Neural cell (in vitro differentiated cells): ENCODE results near the gene CSNK2B. TPM values are rescaled to one million over a fixed set of nuclear protein-coding genes. Genes with fewer than 3 reads are reported as not detected.

ENCODE experiments used
- H2AFZ ChIP-seq: fragments of 200-600, 300-800 bp; sonication (generic), shearing (Covaris generic); 2 replicates; pipeline ENCODE4 v1.6.0; 2014; ENCODE audit warnings: low read depth, mild to moderate bottlenecking, antibody characterized with exemption, low read length, moderate library complexity
- H3F3A ChIP-seq: fragments of 200-600 bp; shearing (Covaris generic); 2 replicates; pipeline ENCODE4 v1.6.1; 2016; ENCODE audit warnings: mild to moderate bottlenecking, moderate library complexity, mixed read lengths, antibody characterized with exemption, low read length; ENCODE audit not compliant: insufficient read depth, poor library complexity, severe bottlenecking
- H3K27ac ChIP-seq: fragments of 200-600, 300-800 bp; sonication (generic), shearing (Covaris generic); 2 replicates; pipeline ENCODE4 v1.5.1; 2014; ENCODE audit warnings: mild to moderate bottlenecking, low read length, moderate library complexity
- H3K27me3 ChIP-seq: fragments of 300-800, 200-600 bp; sonication (generic), shearing (Covaris generic); 2 replicates; pipeline ENCODE4 v1.6.0; 2014; ENCODE audit warnings: mild to moderate bottlenecking, low read depth, low read length, moderate library complexity; ENCODE audit not compliant: insufficient read depth
- H3K36me3 ChIP-seq: fragments of 300-800, 200-600 bp; sonication (generic), shearing (Covaris generic); 2 replicates; pipeline ENCODE4 v1.5.1; 2014; ENCODE audit warnings: mild to moderate bottlenecking, antibody characterized with exemption, low read length, moderate library complexity; ENCODE audit not compliant: insufficient read depth
- H3K4me2 ChIP-seq: fragments of 300-800, 200-600 bp; sonication (generic), shearing (Covaris generic); 2 replicates; pipeline ENCODE4 v1.6.0; 2014; ENCODE audit warnings: mild to moderate bottlenecking, low read length
- H3K4me3 ChIP-seq: fragments of 300-800, 200-600 bp; sonication (generic), shearing (Covaris generic); 2 replicates; pipeline ENCODE4 v1.5.1; 2014; ENCODE audit warnings: mild to moderate bottlenecking, low read length, moderate library complexity
- H3K79me2 ChIP-seq: fragments of 200-600 bp; shearing (Covaris generic); replicated peaks from 2 replicates; pipeline ENCODE4 v1.6.0; 2014; ENCODE audit warnings: mild to moderate bottlenecking, low read length, moderate library complexity; ENCODE audit not compliant: insufficient read depth
- H3K9ac ChIP-seq: fragments of 300-800, 200-600 bp; sonication (generic), shearing (Covaris generic); 2 replicates; pipeline ENCODE4 v1.6.1; 2016; ENCODE audit warnings: mild to moderate bottlenecking, low read length, mixed read lengths
- H3K9me2 ChIP-seq: fragments of 200-600 bp; shearing (Covaris generic); 2 replicates; pipeline ENCODE4 v1.6.1; 2016; ENCODE audit warnings: mild to moderate bottlenecking, low read length, mixed read lengths; ENCODE audit not compliant: insufficient read depth
- H3K9me3 ChIP-seq: fragments of 200-600, 300-800 bp; sonication (generic), shearing (Covaris generic); 2 replicates; pipeline ENCODE4 v1.6.1; 2016; ENCODE audit warnings: mild to moderate bottlenecking, mixed run types, low read length, moderate library complexity, mixed read lengths
- H4K20me1 ChIP-seq: fragments of 200-600 bp; shearing (Covaris generic); 2 replicates; pipeline ENCODE4 v1.6.1; 2016; ENCODE audit warnings: mild to moderate bottlenecking, mixed run types; ENCODE audit not compliant: insufficient read depth
- EP300 ChIP-seq: fragments of 450-650 bp; conservative IDR thresholded peaks from 2 replicates; pipeline ENCODE4 v1.6.1; 2014; ENCODE audit warnings: antibody characterized with exemption, mild to moderate bottlenecking, moderate library complexity; ENCODE audit not compliant: poor library complexity, severe bottlenecking
- EZH2 ChIP-seq: fragments of 200-600, 300-800 bp; shearing (Covaris generic), sonication (generic); IDR thresholded peaks from 2 replicates; pipeline ENCODE4 v1.6.1; 2014; ENCODE audit warnings: antibody characterized with exemption, low read length, borderline replicate concordance, mild to moderate bottlenecking; ENCODE audit not compliant: insufficient read depth, poor library complexity, severe bottlenecking
- MXI1 ChIP-seq: fragments of 450-650 bp; conservative IDR thresholded peaks from 2 replicates; pipeline ENCODE4 v1.6.1; 2014; ENCODE audit warnings: antibody characterized with exemption, mild to moderate bottlenecking; ENCODE audit not compliant: poor library complexity, severe bottlenecking
- POLR2AphosphoS5 ChIP-seq: IDR thresholded peaks from 2 replicates; pipeline ENCODE4 v1.6.1; 2012
- RAD21 ChIP-seq: fragments of 450-650 bp; conservative IDR thresholded peaks from 2 replicates; pipeline ENCODE4 v1.6.1; 2014; ENCODE audit warnings: antibody characterized with exemption, mild to moderate bottlenecking, moderate library complexity
- SMC3 ChIP-seq: fragments of 450-650 bp; conservative IDR thresholded peaks from 2 replicates; pipeline ENCODE4 v1.6.1; 2014; ENCODE audit warnings: antibody characterized with exemption, mild to moderate bottlenecking, moderate library complexity; ENCODE audit not compliant: poor library complexity
- TAF1 ChIP-seq: IDR thresholded peaks from 2 replicates; pipeline ENCODE4 v1.6.1; 2012; ENCODE audit warnings: low read depth
- polyA plus RNA-seq: library from polyadenylated mRNA; depleted of rRNA; stranded (reverse); fragments of >200 nt; gene quantifications from 2 replicates; pipeline ENCODE4 v1.2.3, GENCODE V29; 2014
- TF ChIP-seq, protein P1 (sequence below): IDR thresholded peaks from 2 replicates; pipeline ENCODE4 v1.6.1; 2012; ENCODE audit warnings: borderline replicate concordance
- TF ChIP-seq, protein P2 (sequence below): fragments of 450-650 bp; IDR thresholded peaks from 2 replicates; pipeline ENCODE4 v1.5.1; 2014; ENCODE audit warnings: antibody characterized with exemption, mild to moderate bottlenecking, moderate library complexity; ENCODE audit not compliant: poor library complexity, severe bottlenecking

Gene CSNK2B
- polyA plus RNA-seq, 1 donor from 2014 or later = 135 TPM

DNA sequence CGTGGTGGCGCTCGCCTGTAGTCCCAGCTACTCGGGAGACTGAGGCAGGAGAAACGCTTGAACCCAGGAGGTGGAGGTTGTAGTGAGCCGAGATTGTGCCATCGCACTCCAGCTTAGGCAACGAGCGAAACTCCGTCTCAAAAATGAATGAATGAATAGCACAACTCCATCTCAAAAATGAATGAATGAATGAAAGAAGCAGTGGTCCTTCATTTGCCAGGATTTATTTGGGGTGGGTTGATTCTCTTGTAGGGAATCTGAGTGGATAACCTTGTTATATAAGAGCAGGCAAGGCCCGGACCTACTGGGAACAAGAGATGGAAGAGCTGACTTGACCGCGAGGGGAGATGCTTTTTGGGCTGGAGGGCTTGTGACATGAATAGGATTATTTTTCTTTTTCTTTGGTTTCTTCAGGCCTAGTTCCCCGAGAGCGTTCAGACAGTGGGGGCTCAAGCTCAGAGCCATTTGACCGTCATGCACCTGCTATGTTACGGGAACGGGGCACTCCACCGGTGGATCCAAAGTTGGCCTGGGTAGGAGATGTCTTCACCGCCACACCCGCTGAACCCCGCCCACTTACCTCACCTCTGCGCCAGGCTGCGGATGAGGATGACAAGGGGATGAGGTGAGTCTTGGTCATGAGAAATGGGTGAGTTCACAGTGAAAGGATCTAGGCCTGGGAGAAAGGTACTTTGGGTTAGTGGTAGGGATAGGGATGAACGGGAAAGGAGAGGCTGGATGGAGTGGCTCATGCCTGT lies 35.5 kb upstream of the CSNK2B start:
- H4K20me1 ChIP-seq = no peaks in the 10 kb centered on the region
- peaks cover 5% of the 10 kb centered on the region for H3K36me3 ChIP-seq
- H3K4me2 ChIP-seq = no peak overlapping the region
- peaks cover 15% of the 10 kb centered on the region for H3K79me2 ChIP-seq
- no peaks in the 10 kb centered on the region for H3F3A ChIP-seq
- no peak overlapping the region for H3K4me3 ChIP-seq
- no peak overlapping the region for H3K9ac ChIP-seq
- H3K9me3 ChIP-seq = no peaks in the 10 kb centered on the region
- H3K27me3 ChIP-seq = no peaks in the 10 kb centered on the region
- no peaks in the 10 kb centered on the region for H3K9me2 ChIP-seq
- no peak overlapping the region for H2AFZ ChIP-seq
- TF ChIP-seq, protein P1, sequence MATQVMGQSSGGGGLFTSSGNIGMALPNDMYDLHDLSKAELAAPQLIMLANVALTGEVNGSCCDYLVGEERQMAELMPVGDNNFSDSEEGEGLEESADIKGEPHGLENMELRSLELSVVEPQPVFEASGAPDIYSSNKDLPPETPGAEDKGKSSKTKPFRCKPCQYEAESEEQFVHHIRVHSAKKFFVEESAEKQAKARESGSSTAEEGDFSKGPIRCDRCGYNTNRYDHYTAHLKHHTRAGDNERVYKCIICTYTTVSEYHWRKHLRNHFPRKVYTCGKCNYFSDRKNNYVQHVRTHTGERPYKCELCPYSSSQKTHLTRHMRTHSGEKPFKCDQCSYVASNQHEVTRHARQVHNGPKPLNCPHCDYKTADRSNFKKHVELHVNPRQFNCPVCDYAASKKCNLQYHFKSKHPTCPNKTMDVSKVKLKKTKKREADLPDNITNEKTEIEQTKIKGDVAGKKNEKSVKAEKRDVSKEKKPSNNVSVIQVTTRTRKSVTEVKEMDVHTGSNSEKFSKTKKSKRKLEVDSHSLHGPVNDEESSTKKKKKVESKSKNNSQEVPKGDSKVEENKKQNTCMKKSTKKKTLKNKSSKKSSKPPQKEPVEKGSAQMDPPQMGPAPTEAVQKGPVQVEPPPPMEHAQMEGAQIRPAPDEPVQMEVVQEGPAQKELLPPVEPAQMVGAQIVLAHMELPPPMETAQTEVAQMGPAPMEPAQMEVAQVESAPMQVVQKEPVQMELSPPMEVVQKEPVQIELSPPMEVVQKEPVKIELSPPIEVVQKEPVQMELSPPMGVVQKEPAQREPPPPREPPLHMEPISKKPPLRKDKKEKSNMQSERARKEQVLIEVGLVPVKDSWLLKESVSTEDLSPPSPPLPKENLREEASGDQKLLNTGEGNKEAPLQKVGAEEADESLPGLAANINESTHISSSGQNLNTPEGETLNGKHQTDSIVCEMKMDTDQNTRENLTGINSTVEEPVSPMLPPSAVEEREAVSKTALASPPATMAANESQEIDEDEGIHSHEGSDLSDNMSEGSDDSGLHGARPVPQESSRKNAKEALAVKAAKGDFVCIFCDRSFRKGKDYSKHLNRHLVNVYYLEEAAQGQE = no peak
- TF ChIP-seq TAF1 (no peak), SMC3 (no peak), RAD21 (no peak), EP300 (no peak), EZH2 (no peak), MXI1 (no peak), POLR2AphosphoS5 (no peak)
- TF ChIP-seq, protein P2, sequence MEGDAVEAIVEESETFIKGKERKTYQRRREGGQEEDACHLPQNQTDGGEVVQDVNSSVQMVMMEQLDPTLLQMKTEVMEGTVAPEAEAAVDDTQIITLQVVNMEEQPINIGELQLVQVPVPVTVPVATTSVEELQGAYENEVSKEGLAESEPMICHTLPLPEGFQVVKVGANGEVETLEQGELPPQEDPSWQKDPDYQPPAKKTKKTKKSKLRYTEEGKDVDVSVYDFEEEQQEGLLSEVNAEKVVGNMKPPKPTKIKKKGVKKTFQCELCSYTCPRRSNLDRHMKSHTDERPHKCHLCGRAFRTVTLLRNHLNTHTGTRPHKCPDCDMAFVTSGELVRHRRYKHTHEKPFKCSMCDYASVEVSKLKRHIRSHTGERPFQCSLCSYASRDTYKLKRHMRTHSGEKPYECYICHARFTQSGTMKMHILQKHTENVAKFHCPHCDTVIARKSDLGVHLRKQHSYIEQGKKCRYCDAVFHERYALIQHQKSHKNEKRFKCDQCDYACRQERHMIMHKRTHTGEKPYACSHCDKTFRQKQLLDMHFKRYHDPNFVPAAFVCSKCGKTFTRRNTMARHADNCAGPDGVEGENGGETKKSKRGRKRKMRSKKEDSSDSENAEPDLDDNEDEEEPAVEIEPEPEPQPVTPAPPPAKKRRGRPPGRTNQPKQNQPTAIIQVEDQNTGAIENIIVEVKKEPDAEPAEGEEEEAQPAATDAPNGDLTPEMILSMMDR = no peak
- H3K27ac ChIP-seq = no peak overlapping the region

- Histone ChIP-seq H3K27me3 (no peaks in the 10 kb centered on the region), H3K27ac (no peak overlapping the region), H3K9ac (no peak overlapping the region), H3K9me3 (no peaks in the 10 kb centered on the region), H2AFZ (no peak overlapping the region), H4K20me1 (no peaks in the 10 kb centered on the region), H3K4me3 (no peak overlapping the region), H3K4me2 (no peak overlapping the region), H3K79me2 (peaks cover 9% of the 10 kb centered on the region), H3K9me2 (no peaks in the 10 kb centered on the region), H3K36me3 (no peaks in the 10 kb centered on the region), H3F3A (no peaks in the 10 kb centered on the region)
- TF ChIP-seq, protein P1 = no peak
- TF ChIP-seq, protein P2 = no peak
- TF ChIP-seq EZH2 (no peak), POLR2AphosphoS5 (no peak), MXI1 (no peak), RAD21 (no peak), SMC3 (no peak), EP300 (no peak)
Observed at GRCh38 chr6:31631209-31631608, 34.7 kb upstream of the CSNK2B start.
